Gastrocnemius medialis (tissue), 4 donors: ENCODE data around the gene POLE. TPM values are rescaled to one million over a fixed set of nuclear protein-coding genes. Genes with fewer than 3 reads are reported as not detected.

Experiments
- ATAC-seq, 2 donors: fragments of 150-250 bp; one replicate each; pipeline ENCODE4 v1.9.1; 2016
- DNase-seq, 2 donors: peaks; one replicate each; pipeline ENCODE4 v3.0.0-alpha.2; 2019
- H3K27ac ChIP-seq, 4 donors: fragments of 200-600 bp; sonication (generic); 1 replicate in 1 of 4; 2 replicates in 3 of 4; pipeline ENCODE4 v1.5.1; 2016 to 2018; ENCODE audit warnings: mild to moderate bottlenecking in 2 of 4, moderate library complexity in 1 of 4
- H3K27me3 ChIP-seq, 3 donors: fragments of 200-600 bp; sonication (generic) in 2 of 3; 1 replicate in 1 of 3; 2 replicates in 2 of 3; pipeline versions ENCODE4 v1.5.1 to v1.6.0; 2016 to 2019; ENCODE audit warnings: mild to moderate bottlenecking in 1 of 3, moderate library complexity in 1 of 3
- H3K36me3 ChIP-seq, 2 donors: fragments of 200-600 bp; sonication (generic) in 1 of 2; one replicate each; pipeline ENCODE4 v1.5.1; 2017 to 2018
- H3K4me1 ChIP-seq, 2 donors: fragments of 200-600 bp; sonication (generic) in 1 of 2; one replicate each; pipeline ENCODE4 v1.5.1; 2016 to 2017; ENCODE audit warnings: mild to moderate bottlenecking in 2 of 2
- H3K4me3 ChIP-seq, 4 donors: fragments of 200-600 bp; sonication (generic) in 3 of 4; 1 replicate in 1 of 4; 2 replicates in 3 of 4; pipeline ENCODE4 v1.5.1; 2016 to 2019; ENCODE audit warnings: mild to moderate bottlenecking in 2 of 4
- H3K9me3 ChIP-seq, 3 donors: fragments of 200-600 bp; sonication (generic) in 2 of 3; 1 replicate in 1 of 3; 2 replicates in 2 of 3; pipeline ENCODE4 v1.5.1; 2016 to 2019
- POLR2A ChIP-seq, 2 donors: fragments of 450-650 bp; IDR thresholded peaks; one replicate each; pipeline ENCODE4 v1.6.1; 2017; ENCODE audit warnings: antibody characterized with exemption in 2 of 2, mild to moderate bottlenecking in 2 of 2, moderate library complexity in 2 of 2
- in situ Hi-C, 4 donors: fragments of 200-750 bp; cut with MboI; loops; one replicate each; pipeline versions ENCODE4 v1.15.0 to v1.8.0; 2017; ENCODE audit warnings: low sequenced_read_pairs in 4 of 4
- intact Hi-C: fragments of 100-400 bp; cut with DNase I; formaldehyde crosslinking; loops from one replicate; pipeline ENCODE4 v1.15.1; 2023; ENCODE audit warnings: low total_unique reads
- total RNA-seq, 4 donors: library from RNA; depleted of rRNA; stranded (reverse); fragments of >200 nt; gene quantifications; one replicate each; pipeline versions ENCODE4 v1.1.0 to v1.2.3, GENCODE V29; 2016
- TF ChIP-seq, protein P1 (sequence below), 5 experiments: fragments of 450-650 bp in 3 of 5; fragments of 200-600 bp in 2 of 5; sonication (generic) in 2 of 5; IDR thresholded peaks in 4 of 5; conservative IDR thresholded peaks in 1 of 5; 1 replicate in 4 of 5; 2 replicates in 1 of 5; pipeline ENCODE4 v1.5.1; 2016 to 2019; ENCODE audit warnings: antibody characterized with exemption in 5 of 5, mild to moderate bottlenecking in 3 of 5, moderate library complexity in 3 of 5

POLE gene
- total RNA-seq, 4 donors from 2014 or later: 7.1 to 18.7 (median 11.1) TPM

DNA sequence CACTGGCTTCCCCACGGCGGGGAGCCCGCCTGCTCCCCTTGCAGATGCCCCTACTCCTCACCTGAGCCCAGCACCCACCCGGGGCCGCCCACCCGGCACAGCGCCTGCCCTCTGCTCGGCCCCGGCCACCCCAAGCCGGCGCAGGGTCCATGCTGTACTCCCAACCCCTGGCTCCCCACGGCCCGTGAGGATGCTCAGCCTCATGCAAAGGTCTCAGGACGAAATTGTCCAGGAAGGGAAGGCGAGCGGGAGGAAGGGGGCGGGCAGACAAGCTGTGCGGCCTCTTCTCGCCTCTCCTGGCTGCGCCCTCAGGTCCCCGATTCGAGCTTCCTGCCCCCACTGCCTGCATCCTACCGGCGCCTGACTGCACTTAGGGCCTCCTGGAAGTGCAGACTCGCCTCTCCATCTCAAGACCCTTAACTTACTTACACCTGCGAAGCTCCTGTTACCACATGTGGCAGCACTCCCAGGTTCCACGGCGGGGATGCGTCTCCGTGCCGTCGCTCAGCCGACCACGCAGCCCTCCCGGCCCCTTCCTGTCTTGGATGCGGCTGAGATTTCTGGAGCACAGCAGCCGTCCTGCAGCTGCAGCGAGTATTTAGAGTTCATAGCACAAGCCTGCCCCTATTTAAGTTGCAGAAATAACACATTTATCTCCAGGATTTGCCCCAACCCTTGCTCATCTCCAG lies 94.7 kb downstream of the POLE start:
- H3K36me3 ChIP-seq: no peaks in the 10 kb centered on the region
- DNase-seq (no peak), ATAC-seq (no peak)
- peaks cover 0 to 5% of the 10 kb centered on the region in 2 donors for H3K4me1 ChIP-seq
- in situ Hi-C loops (no loop called here), intact Hi-C loops (no loop called here)
- TF ChIP-seq, protein P1, sequence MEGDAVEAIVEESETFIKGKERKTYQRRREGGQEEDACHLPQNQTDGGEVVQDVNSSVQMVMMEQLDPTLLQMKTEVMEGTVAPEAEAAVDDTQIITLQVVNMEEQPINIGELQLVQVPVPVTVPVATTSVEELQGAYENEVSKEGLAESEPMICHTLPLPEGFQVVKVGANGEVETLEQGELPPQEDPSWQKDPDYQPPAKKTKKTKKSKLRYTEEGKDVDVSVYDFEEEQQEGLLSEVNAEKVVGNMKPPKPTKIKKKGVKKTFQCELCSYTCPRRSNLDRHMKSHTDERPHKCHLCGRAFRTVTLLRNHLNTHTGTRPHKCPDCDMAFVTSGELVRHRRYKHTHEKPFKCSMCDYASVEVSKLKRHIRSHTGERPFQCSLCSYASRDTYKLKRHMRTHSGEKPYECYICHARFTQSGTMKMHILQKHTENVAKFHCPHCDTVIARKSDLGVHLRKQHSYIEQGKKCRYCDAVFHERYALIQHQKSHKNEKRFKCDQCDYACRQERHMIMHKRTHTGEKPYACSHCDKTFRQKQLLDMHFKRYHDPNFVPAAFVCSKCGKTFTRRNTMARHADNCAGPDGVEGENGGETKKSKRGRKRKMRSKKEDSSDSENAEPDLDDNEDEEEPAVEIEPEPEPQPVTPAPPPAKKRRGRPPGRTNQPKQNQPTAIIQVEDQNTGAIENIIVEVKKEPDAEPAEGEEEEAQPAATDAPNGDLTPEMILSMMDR (IDR thresholded peaks at IDR 0.05 in 4 of 5, conservative IDR thresholded peaks at IDR 0.05 in 1 of 5): no peak
- TF ChIP-seq POLR2A (IDR thresholded peaks at IDR 0.05): no peak
- peaks cover 0 to 17% (median 11%) of the 10 kb centered on the region in 3 donors for H3K27me3 ChIP-seq
- H3K9me3 ChIP-seq: no peaks in the 10 kb centered on the region
- no peak overlapping the region for H3K27ac ChIP-seq
- H3K4me3 ChIP-seq: no peak overlapping the region

DNA sequence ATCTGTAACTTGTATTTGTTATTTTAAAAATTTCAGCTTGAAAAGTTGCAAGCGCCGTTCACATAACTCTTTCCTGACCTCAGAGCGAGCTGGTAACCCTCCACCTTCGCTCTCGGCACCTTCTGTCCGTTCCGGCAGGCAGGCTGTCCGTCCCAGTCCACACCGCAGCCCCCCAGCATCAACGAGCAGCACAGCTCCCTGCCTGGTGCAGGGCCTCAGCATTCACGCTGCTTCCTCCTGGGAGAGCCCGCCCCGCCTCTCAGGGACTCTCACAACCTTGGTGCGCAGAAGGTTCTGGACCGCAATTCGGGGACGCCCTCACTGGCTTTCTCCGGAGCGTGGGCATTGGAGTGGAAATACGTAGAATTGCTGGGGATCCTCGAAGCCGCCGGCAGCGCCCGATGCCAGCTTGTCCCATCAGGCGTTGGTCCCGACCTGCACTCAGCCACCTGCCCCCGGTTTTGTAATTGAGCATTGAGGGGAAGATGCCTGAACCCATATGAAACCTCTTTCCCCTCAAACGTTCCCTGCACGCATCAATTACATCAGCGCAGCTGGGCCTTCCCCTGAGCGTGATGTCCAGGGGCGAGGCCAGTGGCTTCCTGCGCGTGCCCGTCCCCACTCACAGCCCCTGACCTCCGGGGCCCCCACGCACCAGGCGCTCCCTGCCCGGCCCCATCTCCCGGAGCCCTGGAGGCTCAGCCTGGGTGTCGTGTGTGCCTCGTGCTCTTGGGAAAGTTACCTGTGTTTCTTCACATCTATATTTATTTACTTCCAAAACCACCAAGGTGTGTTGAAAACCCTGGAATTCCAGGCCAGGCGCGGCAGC lies 95.8 kb downstream of the POLE start:
- no peak for DNase-seq
- peaks cover 0 to 11% (median 9%) of the 10 kb centered on the region in 3 donors for H3K27me3 ChIP-seq
- intact Hi-C loops (no loop called here), in situ Hi-C loops (no loop called here)
- ATAC-seq: no peak
- TF ChIP-seq POLR2A (IDR thresholded peaks at IDR 0.05): no peak
- TF ChIP-seq, protein P1 (IDR thresholded peaks at IDR 0.05 in 4 of 5, conservative IDR thresholded peaks at IDR 0.05 in 1 of 5): no peak
- no peaks in the 10 kb centered on the region for H3K9me3 ChIP-seq
- H3K4me1 ChIP-seq: peaks cover 0 to 5% of the 10 kb centered on the region in 2 donors
- H3K4me3 ChIP-seq: no peak overlapping the region
- no peaks in the 10 kb centered on the region for H3K36me3 ChIP-seq
- no peak overlapping the region for H3K27ac ChIP-seq

DNA sequence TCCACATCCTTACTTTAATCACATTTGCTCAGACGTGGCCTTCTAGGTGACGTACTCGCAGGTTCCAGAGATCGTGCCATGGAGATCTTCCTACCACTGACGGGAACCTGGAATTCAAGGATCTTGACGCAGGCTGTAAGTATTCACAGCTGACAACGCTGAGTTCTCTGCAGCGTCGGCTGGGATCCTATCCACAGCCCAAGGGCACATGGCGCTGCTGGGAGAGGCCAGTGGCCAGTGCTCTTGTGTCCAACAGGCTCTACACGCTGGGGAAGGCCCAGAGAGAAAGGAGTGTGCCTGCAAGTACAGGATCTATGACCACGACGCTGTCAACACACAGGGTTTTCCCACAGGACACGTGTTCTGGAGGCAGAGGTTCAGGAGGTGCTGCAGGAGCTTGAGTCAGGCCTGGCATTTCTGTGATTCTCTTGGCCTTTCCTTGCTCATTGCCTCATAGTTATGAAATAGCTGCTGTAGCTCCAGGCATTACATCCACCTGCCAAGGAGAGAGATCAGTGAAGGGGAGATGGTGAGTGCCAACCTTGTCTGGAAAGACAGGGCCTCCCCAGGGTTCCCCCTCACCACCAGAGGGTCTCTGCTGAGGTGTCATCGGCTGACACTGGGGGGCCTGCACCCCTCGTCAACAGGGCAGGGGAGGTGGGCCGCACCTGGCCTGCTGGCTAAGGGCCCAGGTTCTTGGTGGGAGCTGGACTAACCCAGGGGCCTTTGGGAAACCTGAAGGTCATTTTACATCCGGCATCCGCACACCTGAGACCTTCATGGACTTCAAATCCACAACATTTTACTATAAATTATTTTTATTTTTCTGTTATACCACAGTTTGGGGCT lies 98.1 kb downstream of the POLE start:
- ATAC-seq: no peak
- TF ChIP-seq, protein P1 (IDR thresholded peaks at IDR 0.05 in 4 of 5, conservative IDR thresholded peaks at IDR 0.05 in 1 of 5): no peak
- TF ChIP-seq POLR2A (IDR thresholded peaks at IDR 0.05): no peak
- no peak overlapping the region for H3K27ac ChIP-seq
- H3K9me3 ChIP-seq: no peaks in the 10 kb centered on the region
- in situ Hi-C loops: no loop called here
- DNase-seq: no peak
- H3K36me3 ChIP-seq: peaks cover 0 to 1% of the 10 kb centered on the region in 2 donors
- no peak overlapping the region for H3K4me3 ChIP-seq
- intact Hi-C loops: no loop called here
- peaks cover 0 to under 1% (median 0%) of the 10 kb centered on the region in 3 donors for H3K27me3 ChIP-seq
- H3K4me1 ChIP-seq: peaks cover 0 to 5% of the 10 kb centered on the region in 2 donors

DNA sequence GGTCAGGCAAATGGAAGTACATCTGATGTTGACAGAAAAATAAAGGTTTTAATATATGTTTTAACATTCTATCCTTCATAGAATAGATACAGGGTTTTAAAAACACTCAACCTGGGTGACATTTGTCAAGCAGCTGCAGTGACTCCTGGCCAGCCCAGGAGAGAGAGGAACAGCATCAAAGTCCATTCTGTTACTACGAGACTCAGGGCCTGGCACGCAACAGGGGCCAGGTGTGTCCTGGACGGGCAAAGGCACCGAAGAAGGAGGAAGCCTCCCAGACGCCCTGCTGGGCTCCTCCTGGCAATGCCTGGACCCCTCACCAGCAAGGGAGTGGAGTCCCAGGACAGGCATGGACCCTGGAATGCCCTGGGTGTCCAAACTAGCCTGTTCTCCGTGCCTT lies 98.8 kb downstream of the POLE start:
- no peak for TF ChIP-seq POLR2A (IDR thresholded peaks at IDR 0.05)
- TF ChIP-seq, protein P1 (IDR thresholded peaks at IDR 0.05 in 4 of 5, conservative IDR thresholded peaks at IDR 0.05 in 1 of 5): no peak
- in situ Hi-C loops: no loop called here
- peaks cover 0 to under 1% of the 10 kb centered on the region in 2 donors for H3K4me1 ChIP-seq
- no peak overlapping the region for H3K27ac ChIP-seq
- H3K9me3 ChIP-seq: no peaks in the 10 kb centered on the region
- intact Hi-C loops: no loop called here
- peaks cover 0 to 6% of the 10 kb centered on the region in 2 donors for H3K36me3 ChIP-seq
- no peaks in the 10 kb centered on the region for H3K27me3 ChIP-seq
- ATAC-seq (no peak), DNase-seq (no peak)
- H3K4me3 ChIP-seq: no peak overlapping the region
